GM19238 (cell line): Measurements from ENCODE around the gene OSBPL9.
"Not testable (repeated sequence)": the region's sequence is repeated elsewhere in the genome, so short reads cannot be mapped to it uniquely, and the experiment has no call there.

ENCODE experiments used
- DNase-seq: peaks from one replicate; pipeline ENCODE4 v3.0.0; 2011; ENCODE audit warnings: low spot score; ENCODE audit not compliant: insufficient read length

OSBPL9 gene

GRCh38 chr1:51605961-51606723, 10.8 kb upstream of the OSBPL9 start:
- no peak for DNase-seq

GRCh38 chr1:51607681-51608095, 9.2 kb upstream of the OSBPL9 start:
- DNase-seq: no peak

DNA sequence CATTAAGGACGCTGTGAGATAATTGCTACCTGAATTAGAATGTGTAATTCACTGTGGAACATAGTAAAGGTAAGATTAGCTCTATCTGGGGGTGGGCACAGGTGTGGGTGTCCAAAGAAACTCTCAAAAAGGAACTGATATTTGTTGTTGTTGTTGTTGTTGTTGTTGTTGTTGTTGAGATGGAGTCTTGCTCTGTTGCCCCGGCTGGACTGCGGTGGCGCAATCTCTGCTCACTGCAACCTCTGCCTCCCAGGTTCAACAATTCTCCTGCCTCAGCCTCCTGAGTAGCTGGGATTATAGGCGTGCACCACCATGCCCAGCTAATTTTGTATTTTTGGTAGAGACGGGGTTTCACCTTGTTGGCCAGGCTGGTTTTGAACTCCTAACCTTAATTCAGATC, 6.8 kb upstream of the OSBPL9 start:
- DNase-seq: not testable (repeated sequence)

DNA sequence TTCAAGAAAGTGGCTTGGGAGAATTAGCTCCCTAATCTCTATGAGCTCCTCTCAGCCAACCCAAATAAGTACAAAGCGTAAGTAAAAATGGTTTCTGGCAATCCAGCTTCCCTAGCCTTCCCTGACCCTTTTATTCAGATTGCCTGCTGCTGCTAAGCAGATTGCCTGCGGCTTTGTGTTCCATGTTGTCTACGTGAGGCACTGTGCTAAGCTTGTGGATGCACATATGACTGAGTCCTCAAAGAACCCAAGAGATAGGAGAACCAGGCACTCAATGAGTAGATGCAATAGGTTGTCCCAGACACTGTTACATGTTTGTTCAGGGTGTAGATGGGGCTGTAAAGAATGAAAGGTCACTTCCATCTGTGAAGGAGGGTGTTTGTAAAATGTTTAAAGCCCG, 6.3 kb upstream of the OSBPL9 start:
- no peak for DNase-seq

DNA sequence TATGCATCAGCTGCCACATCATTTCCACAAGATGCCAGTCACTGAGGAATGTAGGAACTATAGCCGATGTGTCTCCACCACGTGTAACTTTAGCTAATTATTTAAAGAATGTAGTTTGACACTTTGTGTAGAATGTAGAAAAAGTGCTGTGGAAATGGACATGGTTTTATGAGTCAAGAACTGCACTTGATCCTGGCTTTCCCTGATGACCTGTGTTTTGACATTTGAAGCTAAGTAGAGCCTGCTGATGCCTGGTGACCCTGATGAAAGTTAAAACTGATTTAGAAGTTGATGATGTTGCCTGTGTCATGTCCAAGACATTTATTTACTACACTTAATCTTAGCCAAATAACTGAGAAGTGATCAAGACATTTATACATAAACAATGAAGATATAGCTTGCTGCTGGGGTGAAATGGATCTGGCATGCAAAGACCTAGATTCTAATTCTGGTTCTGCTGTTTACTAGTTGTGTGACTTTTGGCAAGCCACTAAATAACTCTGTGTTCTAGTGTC, 4.4 kb upstream of the OSBPL9 start:
- no peak for DNase-seq

- no peak for DNase-seq
Observed at GRCh38 chr1:51615780-51616291, 1.1 kb upstream of the OSBPL9 start.

GRCh38 chr1:51616490-51616889, 402 bp upstream of the OSBPL9 start:
- DNase-seq: no peak

- no peak for DNase-seq
Observed at GRCh38 chr1:51618715-51619114, 1.8 kb downstream of the OSBPL9 start.

DNA sequence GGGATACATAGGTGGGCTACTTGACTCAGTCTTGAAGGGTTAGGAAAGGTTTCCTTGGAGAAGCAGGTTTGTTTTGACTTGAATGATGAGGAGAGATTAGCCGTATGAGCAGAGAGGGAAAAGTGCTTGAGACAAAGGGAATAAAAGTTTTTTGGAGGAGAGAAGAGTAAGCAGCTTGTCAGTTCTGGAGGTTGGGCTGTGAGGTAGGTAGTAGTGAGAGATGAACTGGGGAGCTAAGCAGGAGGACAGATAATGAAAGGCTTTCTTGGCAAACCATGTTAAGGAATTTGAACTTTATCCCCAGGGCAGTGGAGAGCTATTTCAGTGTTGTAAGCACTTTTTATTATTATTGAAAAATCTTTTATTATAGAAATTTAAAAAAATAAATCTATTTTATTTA, 3.6 kb downstream of the OSBPL9 start:
- no peak for DNase-seq

DNA sequence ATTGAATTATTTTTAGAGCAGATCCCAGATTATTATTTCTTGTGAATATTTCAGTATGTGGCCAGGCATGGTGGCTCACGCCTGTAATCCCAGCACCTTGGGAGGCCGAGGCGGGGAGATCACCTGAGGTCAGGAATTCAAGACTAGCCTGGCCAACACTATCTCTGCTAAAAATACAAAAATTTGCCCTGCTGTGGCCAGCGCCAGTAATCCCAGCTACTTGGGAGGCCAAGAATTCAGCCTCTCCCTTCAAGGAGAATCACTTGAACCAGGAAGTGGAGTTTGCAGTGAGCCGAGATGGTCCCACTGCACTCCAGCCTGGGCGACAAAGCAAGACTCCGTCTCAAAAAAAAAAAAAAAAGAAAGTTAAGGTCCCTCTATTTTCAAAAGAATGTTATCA, 4.3 kb downstream of the OSBPL9 start:
- DNase-seq: no peak

GRCh38 chr1:51621841-51622454, 5.1 kb downstream of the OSBPL9 start:
- DNase-seq: no peak

DNA sequence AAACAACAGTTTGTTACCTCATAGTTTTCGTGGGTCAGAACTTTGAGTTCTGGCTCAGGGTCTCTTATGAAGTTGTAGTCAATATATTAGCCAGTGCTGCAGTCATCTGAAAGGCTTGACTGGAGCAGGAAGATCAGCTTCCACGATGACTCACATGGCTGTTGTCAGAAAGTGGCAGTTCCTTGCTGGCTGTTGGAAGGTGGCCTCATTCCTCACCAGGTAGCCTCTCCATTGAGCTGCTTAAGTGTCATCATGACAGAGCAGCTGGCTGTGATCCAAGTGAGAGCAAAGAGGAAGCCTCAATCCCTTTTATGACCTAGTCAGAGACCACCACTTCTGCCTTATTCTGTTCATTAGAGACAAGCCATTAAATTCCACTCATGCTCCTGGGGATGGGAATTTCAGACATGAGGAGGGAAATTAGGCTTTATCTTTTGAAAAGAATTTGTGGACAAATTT, 5.6 kb downstream of the OSBPL9 start:
- DNase-seq: no peak

- DNase-seq: no peak
Observed at GRCh38 chr1:51623025-51623424, 6.1 kb downstream of the OSBPL9 start.

GRCh38 chr1:51623450-51623849, 6.6 kb downstream of the OSBPL9 start:
- DNase-seq: no peak

DNA sequence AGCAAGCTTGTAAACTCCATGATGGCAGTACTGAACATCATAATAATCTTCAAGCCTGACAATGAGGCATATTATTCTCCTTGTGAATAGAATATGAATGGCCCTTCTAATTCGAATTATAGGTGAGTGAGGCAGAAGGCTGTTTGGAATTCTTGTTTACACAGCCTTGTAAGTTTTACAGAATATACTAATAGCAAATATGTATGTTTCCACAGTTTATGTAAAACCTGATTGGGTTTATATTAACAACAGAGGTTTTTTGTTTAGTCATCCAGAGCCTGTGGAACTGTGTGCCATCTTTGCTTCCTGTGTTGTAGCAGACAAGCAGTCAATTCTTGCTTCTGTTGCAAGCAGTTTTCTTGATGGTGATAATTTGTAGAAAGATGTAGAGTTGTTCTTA, 8.0 kb downstream of the OSBPL9 start:
- no peak for DNase-seq

GRCh38 chr1:51627672-51628071, 10.8 kb downstream of the OSBPL9 start:
- DNase-seq: no peak

GRCh38 chr1:51628715-51629590, 12.1 kb downstream of the OSBPL9 start:
- no peak for DNase-seq

DNA sequence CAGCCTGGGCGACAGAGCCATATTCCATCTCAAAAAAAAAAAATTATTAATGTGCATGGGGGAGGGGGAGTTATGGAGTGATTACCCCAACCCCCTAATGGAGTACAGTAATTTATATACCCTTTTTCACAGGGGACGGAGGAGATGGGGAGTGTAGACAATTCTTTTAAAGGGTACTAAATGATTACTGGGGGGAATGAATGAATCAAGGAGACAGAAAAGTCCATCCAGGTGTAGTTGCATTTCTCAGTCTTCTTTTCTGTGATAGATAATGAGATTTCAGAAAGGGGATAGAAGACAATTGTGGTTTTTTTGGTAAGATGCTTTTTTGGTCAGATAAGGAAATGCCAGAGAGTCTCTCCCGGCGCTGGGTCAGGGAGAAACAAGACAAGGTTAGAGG, 13.0 kb downstream of the OSBPL9 start:
- DNase-seq: no peak

GRCh38 chr1:51630393-51630792, 13.5 kb downstream of the OSBPL9 start:
- DNase-seq: no peak

GRCh38 chr1:51630922-51631321, 14.0 kb downstream of the OSBPL9 start:
- no peak for DNase-seq

DNA sequence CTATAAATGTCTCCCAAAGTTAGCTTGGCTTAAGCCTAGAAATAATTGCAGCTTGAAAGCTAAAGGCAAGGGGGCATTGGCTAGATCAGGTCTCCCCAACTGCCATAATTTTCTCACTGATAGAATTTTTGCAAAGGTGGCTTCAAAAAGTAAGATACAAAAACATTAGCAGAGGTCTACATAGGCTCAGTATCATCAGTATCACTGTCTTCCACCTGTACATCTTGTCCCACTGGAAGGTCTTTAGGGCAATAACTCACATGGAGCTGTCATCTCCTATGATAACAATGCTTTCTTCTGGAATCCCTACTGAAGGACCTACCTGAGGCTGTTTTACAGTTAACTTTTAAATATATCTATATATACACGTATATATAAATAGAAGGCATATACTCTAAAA, 14.9 kb downstream of the OSBPL9 start:
- no peak for DNase-seq

- no peak for DNase-seq
Observed at GRCh38 chr1:51634618-51635017, 17.7 kb downstream of the OSBPL9 start.
